Testis (tissue), 3 donors: Measurements from ENCODE around the gene PRSS57. TPM values are rescaled to one million over a fixed set of nuclear protein-coding genes. Genes with fewer than 3 reads are reported as not detected.
A peak's percentile ranks its signal among the peaks of the same experiment; 100 is the strongest.

Experiments used
- DNase-seq: peaks from one replicate; pipeline ENCODE4 v3.0.0-alpha.2; 2019
- H3K27ac ChIP-seq, 2 donors: fragments of 200-600 bp; sonication (generic); one replicate each; pipeline ENCODE4 v1.5.1; 2019
- H3K27me3 ChIP-seq: fragments of 200-600 bp; sonication (generic); one replicate; pipeline ENCODE4 v1.5.1; 2019
- H3K36me3 ChIP-seq: fragments of 200-600 bp; sonication (generic); one replicate; pipeline ENCODE4 v1.5.1; 2017; ENCODE audit warnings: low read depth; ENCODE audit errors: missing control alignments
- H3K4me1 ChIP-seq: fragments of 200-600 bp; sonication (generic); one replicate; pipeline ENCODE4 v1.5.1; 2019
- H3K4me3 ChIP-seq, 2 donors: fragments of 200-600 bp; sonication (generic); one replicate each; pipeline ENCODE4 v1.5.1; 2017 to 2019
- H3K9me3 ChIP-seq: fragments of 200-600 bp; sonication (generic); one replicate; pipeline ENCODE4 v1.5.1; 2017
- CTCF ChIP-seq, 3 experiments: fragments of 450-650 bp in 2 of 3; fragments of 200-600 bp in 1 of 3; sonication (generic) in 1 of 3; IDR thresholded peaks; one replicate each; pipeline ENCODE4 v1.5.1; 2016 to 2019; ENCODE audit warnings: antibody characterized with exemption in 3 of 3, mild to moderate bottlenecking in 2 of 3, moderate library complexity in 1 of 3
- POLR2A ChIP-seq: fragments of 450-650 bp; IDR thresholded peaks from one replicate; pipeline ENCODE4 v1.6.1; 2017; ENCODE audit warnings: antibody characterized with exemption, mild to moderate bottlenecking, moderate library complexity
- WGBS, 2 donors: methylation state at CpG; one replicate each; pipeline ENCODE4 v1.1.5; 2018; 5-methylcytosine and 5-hydroxymethylcytosine counted together
- intact Hi-C: fragments of 100-400 bp; cut with DNase I; formaldehyde crosslinking; loops from one replicate; pipeline ENCODE4 v1.15.1; 2023; ENCODE audit warnings: low total_unique reads
- polyA plus RNA-seq: library from polyadenylated mRNA; stranded (reverse); fragments of 350-450 nt; fragmentation: Illumina TruSeq; extraction: RNeasy Lipid Tissue Mini Kit (QIAGEN cat#74804); gene quantifications from one replicate; pipeline ENCODE4 v1.2.3, GENCODE V29; 2014; ENCODE audit warnings: low read depth, low replicate concordance; ENCODE audit not compliant: insufficient read depth
- total RNA-seq, 2 donors: library from RNA; depleted of rRNA; stranded (reverse); fragments of >200 nt; gene quantifications; one replicate each; pipeline ENCODE4 v1.2.3, GENCODE V29; 2016

PRSS57 gene
- total and polyA plus RNA-seq, 3 donors from 2014 or later, result not detected

- H3K36me3 ChIP-seq, result no peaks in the 10 kb centered on the region
- H3K4me3 ChIP-seq, result no peak overlapping the region
- no peaks in the 10 kb centered on the region for H3K9me3 ChIP-seq
- intact Hi-C loops, result no loop called here
- no peak for DNase-seq
- H3K27ac ChIP-seq, result peak overlapping the region; percentile 82 to 89
- 37 to 42% methylated on average over 15 to 21 of the region's 21 CpGs for WGBS, 2 donors
- TF ChIP-seq POLR2A, result no peak
- no peak for TF ChIP-seq CTCF (IDR thresholded peaks at IDR 0.05)
- no peaks in the 10 kb centered on the region for H3K27me3 ChIP-seq
- H3K4me1 ChIP-seq, result peaks cover 20% of the 10 kb centered on the region
Measured at GRCh38 chr19:710767-711166, 15.5 kb upstream of the PRSS57 start.

GRCh38 chr19:709965-710571 lies 14.8 kb upstream of the PRSS57 start:
- H3K4me3 ChIP-seq, result peak overlapping the region; percentile 65 to 77
- intact Hi-C loops, result no loop called here

GRCh38 chr19:709196-709964 lies 14.1 kb upstream of the PRSS57 start:
- intact Hi-C loops, result no loop called here
- H3K36me3 ChIP-seq, result no peaks in the 10 kb centered on the region
- WGBS, 2 donors, result 2 to 8% methylated on average over 7 to 8 of the region's 78 CpGs
- H3K27ac ChIP-seq, result peak overlapping the region; percentile 82 to 89
- TF ChIP-seq CTCF (IDR thresholded peaks at IDR 0.05) (no peak), POLR2A (no peak)
- H3K4me1 ChIP-seq, result peaks cover 20% of the 10 kb centered on the region
- DNase-seq, result no peak
- H3K9me3 ChIP-seq, result no peaks in the 10 kb centered on the region
- no peaks in the 10 kb centered on the region for H3K27me3 ChIP-seq
- peak overlapping the region; percentile 65 to 77 for H3K4me3 ChIP-seq

More at GRCh38 chr19:709965-710571, 14.8 kb upstream of the PRSS57 start:
- no peak for TF ChIP-seq POLR2A
- TF ChIP-seq CTCF (IDR thresholded peaks at IDR 0.05), result no peak
- Histone ChIP-seq H3K4me1 (peaks cover 20% of the 10 kb centered on the region), H3K27me3 (no peaks in the 10 kb centered on the region), H3K36me3 (no peaks in the 10 kb centered on the region), H3K27ac (peak overlapping the region; percentile 82 to 89), H3K9me3 (no peaks in the 10 kb centered on the region)
- peak; percentile 39 for DNase-seq
- 8 to 21% methylated on average over 7 to 24 of the region's 27 CpGs for WGBS, 2 donors

GRCh38 chr19:708154-709143 lies 13.2 kb upstream of the PRSS57 start, which contains the start of gene PALM:
TSS of gene PALM (plus strand) at chr19:708935. CDS start at chr19:709147, 212 bp downstream.
- Histone ChIP-seq H3K4me1 (peaks cover 20% of the 10 kb centered on the region), H3K9me3 (no peaks in the 10 kb centered on the region), H3K36me3 (no peaks in the 10 kb centered on the region), H3K27ac (peak within 1 kb of the TSS; percentile 82 to 89), H3K4me3 (peak within 1 kb of the TSS; percentile 65 to 77), H3K27me3 (no peaks in the 10 kb centered on the region)
- intact Hi-C loops, result no loop called here
- no peak for TF ChIP-seq POLR2A
- TF ChIP-seq CTCF (IDR thresholded peaks at IDR 0.05), result peak in 1 of 3 experiments; percentile 24
- no peak for DNase-seq
- WGBS, 2 donors, result 4 to 16% methylated on average over 6 to 72 of the region's 93 CpGs
